GM19099 (cell line): ENCODE data around the gene OSBPL6.

ENCODE experiments used
- POLR2A ChIP-seq: IDR thresholded peaks from 3 replicates; pipeline ENCODE4 v1.6.1; 2011; ENCODE audit warnings: low read depth; ENCODE audit not compliant: insufficient read length; ENCODE audit errors: extremely low read depth

Gene OSBPL6

DNA sequence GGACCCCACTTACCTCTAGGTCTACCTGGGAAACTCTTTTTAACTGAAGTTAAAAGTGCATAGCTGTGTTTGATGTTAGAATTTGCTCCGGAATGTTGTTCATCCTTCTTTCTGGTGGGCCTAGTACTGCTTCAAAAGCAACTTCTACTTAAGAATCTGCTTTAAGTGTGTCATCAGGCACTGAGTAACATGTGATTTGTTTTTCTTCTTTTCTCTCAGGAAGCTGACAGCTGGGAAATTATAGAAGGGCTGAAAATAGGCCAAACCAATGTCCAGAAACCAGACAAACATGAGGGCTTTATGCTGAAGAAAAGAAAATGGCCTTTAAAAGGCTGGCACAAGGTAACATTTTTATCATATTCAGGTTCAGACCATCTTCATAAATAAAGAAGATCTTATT is 133.7 kb downstream of the OSBPL6 start:
- no peak for TF ChIP-seq POLR2A

DNA sequence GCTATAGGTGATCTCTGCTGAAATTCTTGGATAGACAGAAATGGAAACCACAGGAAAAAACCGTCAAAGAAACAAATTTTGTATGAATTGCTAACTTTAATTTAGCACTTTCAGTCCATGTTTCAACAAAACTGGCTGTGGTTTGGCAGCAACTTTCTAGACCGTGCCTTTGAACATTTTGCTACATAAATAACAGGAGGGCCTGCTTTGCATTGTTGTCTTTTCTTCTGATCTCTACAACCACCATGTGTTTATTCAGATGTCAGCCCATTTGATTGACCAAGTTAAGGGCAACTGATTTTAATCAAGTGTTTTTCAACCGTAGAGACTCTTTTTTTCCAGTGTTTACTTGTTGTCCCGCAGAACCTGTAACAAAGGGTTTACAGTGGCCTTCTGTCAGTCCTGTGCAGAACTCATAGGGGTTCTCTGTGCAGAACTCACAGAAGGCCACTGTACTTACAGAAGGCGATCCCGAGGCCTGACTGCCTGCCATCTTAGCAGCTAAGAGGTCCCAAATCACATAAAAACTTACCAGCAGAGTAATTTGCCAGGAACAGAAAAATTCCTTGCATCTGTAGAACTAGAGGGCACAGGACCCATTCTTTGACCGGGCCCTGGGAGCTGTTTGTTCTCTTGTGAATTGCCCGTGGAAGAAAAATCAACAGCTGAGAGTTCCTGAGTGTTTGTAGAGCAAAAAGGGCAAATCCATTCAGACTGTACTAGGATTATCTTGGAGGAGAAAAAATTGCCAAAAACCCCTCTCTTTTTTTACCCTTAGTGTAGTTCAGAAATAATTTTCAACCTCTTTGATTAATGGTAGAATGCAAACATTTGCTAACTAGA is 136.1 kb downstream of the OSBPL6 start:
- no peak for TF ChIP-seq POLR2A

DNA sequence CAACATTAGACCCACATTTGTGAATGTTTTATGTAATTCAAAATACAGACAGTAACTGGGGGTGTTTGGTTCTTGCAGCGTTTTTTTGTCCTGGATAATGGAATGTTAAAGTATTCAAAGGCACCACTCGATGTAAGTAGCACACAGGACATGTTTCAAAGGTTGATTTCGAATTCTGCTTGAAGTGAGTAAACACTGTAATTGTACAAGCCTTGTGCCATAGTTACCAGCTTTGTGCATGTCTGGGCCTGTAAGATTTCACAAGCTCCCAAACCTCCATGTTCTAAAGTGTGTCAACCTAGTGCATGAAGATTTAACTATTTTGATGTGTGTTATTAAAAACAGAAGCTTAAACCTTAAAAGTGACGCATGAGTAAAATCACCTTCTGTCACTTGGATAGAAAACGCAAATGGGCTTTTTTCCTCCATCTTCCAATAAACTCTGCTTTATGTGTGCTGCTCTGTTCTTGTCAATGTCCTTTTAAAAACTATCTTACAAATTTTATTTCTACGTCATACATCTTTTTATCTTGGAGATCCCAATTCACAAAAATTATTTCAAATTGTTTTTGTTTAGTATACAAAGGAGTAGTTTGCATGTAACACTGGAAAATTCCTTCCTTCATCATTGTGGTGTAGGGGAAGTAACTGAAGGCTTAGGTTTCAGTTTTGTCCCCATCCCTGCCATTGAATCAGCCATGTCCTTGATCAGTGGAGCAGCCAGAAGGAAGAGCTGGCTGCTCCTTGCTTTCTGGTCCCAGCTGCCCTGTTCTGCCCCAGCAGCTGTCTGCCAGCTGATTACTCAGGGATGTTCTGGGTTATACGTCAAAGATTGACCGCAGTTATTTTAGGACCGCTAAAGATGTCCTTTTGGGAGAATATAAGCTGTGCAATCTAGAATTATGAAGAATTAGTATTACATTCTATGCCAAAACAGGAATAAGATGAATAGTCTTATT is 137.4 kb downstream of the OSBPL6 start:
- TF ChIP-seq POLR2A = no peak

DNA sequence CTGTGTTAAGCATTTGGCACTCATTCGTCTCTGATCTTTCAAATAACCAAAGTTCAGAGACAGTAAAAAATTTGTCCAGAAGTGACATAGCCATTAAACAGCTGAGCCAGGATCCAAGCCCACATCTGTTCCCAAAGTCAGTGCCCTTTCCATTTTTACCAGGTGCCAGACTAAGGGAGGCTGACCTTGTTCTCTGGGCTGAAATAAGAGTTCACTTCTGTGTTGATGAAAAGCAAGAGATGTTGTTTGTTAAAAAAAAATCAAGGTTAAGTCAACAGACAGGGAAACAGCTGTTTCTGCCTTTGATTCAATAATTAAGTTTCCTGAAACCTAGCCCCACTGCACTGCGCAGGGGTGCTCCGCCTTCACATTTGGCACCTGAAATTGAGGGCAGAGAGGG is 139.5 kb downstream of the OSBPL6 start:
- TF ChIP-seq POLR2A = no peak

DNA sequence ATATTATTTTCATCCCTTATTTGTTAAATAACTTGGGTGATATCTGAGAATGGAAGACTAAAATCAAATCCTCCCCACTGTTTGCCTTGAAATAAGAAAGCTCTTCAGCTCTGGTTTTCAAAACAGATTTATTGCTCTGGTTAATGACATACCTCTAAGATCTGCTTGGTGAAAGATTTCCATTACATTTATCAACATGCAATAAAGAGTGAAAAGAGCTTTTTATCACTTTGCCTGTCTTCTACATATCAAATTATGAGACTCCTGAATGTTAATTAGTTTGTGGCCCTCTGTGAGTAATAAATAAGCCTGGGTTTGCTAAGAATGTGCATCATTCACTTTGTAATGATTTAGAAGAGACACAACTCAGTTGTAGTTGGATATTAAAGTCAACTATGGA is 140.9 kb downstream of the OSBPL6 start:
- TF ChIP-seq POLR2A = no peak

DNA sequence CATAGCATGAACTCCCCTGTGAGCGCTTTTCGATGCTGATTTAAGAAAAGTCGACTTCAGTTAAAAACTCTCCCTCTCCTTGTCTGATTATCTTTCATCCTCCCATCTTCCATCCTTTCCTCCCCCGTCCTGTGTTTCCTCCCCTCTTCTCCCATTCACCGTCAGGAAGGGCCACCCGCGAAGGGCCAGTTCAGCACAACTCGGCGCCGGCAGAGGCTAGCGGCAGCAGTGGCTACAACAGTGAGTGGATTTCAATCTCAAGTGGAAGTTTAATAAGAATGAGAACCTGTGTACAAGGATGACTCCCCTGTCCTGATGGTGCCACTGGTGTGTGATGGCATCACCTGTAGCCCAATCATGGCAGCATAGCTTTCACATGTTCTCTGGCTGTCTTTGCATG is 149.8 kb downstream of the OSBPL6 start:
- TF ChIP-seq POLR2A = no peak

DNA sequence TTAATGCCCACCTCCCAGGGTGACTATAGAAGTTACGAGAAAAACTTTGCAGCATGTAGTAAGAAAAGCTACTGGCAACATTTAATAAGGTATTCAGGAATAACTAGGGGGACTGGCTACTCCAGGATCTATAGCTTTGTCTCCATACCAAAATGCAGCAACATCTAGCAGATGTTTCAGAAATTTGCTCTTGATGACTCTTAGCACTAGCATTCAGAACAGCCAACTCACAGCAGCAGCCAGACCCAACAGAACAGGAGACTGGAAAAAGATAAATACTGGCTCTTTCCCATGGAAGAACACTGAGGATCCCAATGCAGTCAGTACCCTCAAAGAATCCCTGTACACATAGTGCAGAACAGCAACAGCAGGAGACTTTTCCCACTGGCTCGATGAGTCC is 151.6 kb downstream of the OSBPL6 start:
- TF ChIP-seq POLR2A = no peak

DNA sequence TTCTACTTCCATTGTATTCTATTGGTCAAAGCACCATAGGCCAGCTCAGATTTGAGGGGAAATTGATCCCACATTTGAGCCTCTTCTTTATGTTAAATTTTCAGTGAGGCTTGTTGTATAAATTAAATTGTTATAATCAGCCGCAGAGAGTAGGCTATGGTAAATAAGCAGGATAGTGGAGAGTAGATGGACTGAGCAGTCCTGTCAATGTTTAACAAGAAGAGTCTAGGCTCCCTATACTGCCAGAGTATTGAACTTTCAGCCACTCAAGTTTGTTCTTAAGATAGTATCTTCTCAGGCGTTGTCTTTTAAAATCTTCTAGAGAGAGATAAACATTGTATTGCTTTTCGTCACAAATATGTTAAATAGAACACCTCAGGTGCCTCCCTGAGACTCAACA is 155.7 kb downstream of the OSBPL6 start:
- TF ChIP-seq POLR2A = no peak

DNA sequence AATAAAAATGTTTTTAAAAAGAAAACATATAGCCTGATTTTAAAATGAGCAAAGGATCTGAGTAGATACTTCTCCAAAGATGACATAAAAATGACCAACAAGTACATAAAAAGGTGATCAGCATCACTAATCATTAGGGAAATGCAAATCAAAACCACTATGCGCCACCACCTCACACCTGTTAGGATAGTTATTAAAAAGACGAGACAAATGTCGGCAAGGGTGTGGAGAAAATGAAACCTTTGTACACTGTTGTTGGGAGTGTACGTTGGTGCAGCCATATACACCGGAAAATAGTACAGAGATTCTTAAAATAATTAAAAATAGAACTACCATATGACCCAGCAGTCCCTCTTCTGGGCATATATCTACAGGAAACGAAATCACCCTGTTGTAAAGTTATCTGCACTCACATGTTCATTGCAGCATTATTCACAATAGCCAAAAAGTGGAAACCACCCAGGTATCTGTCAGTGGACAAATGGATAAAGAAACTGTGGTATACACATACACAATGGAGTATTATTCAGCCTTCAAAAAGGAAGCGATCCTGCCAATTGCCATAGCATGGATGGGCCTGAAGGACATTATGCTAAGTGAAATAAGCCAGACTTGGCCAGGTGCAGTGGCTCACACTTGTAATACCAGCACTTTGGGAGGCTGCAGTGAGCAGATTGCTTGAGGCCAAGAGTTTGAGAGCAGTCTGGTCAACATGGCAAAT is 165.0 kb downstream of the OSBPL6 start:
- no peak for TF ChIP-seq POLR2A

DNA sequence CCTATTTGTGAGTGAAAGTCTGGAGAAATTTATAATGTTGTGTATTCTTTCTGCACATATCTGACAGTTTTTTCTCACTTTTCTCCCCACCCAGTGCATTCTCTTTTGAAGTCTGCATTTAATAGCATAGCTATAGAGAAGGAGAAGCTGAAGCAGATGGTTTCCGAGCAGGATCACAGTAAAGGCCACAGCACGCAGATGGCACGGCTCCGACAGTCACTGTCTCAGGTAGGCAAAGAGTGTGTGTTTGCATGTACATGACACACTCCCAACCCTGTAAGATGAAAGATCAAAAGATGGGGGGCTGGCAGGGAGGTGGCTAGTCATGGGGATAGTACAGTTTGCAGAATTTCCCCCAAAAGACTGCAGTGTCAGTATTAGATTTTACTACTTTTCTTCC is 167.3 kb downstream of the OSBPL6 start:
- no peak for TF ChIP-seq POLR2A

DNA sequence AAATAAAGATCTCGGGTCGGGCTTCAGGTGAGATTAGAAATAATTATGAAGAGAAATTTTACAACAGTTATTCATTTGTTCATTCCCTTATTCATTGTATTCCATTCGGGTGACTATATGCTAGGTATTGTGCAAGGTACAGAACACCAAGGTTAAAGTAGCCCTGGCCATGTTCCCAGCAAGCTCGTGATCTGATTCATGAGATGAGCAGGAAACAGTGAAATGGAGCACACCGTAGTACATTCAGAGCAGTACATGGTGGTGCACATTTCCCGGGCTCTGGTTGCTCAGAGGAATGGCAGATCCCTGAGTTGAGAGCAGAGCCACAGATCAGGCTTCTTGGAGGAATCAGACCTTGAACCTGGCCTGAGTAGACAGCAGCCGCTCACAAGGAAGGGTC is 168.9 kb downstream of the OSBPL6 start:
- no peak for TF ChIP-seq POLR2A

DNA sequence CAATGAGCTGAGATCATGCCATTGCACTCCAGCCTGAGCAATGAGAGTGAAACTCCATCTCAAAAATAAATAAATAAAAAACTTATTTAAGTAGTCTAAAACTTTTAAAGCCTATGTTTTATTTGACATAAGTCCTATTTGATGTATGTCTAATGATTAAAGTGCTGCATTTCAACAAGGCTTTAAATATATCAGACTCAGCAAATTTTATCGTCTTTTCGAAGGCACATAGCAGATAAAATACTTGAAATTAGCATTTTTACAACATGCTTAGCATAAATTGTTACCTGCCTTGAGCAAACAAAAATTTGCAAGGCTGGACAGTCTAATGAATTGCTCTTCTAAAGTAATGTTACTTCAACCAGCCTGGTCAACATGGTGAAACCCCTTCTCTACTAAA is 170.8 kb downstream of the OSBPL6 start:
- no peak for TF ChIP-seq POLR2A

DNA sequence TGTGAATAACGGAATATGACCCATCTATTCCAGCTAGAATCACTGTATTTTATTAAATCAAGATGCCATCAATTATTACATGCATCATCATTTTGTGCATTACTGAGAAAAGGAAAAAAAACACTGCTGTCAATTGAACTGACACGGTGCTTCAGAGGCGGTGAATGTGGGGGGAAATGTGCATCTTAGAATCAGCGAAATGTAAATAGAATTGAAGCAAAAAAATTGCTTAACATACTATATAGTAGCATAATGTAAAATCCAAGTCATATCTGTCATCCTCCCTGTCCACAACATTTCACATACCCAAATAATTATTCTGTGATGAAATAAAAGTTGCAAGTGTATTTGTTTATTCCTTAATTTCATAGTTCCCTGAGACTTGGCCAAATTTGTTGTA is 172.1 kb downstream of the OSBPL6 start:
- no peak for TF ChIP-seq POLR2A

DNA sequence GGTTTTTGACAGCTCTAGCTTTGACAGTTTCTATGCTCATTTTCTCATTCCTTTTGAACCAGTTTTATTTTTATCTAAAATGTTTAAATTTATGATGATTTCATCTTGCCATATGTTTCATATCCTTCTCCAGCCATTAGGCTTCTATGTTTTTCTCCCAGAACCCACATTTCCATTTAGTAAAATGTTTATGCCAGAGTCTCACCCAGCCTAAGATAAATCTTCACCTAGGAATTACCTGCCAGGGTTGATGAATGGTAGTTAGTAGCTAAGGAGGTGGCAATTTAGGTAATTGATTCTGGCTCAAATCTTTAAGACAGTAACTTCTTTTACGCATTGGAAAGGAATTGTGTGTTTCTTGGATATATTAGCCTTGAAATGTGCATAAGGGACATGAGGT is 173.0 kb downstream of the OSBPL6 start:
- TF ChIP-seq POLR2A = no peak

DNA sequence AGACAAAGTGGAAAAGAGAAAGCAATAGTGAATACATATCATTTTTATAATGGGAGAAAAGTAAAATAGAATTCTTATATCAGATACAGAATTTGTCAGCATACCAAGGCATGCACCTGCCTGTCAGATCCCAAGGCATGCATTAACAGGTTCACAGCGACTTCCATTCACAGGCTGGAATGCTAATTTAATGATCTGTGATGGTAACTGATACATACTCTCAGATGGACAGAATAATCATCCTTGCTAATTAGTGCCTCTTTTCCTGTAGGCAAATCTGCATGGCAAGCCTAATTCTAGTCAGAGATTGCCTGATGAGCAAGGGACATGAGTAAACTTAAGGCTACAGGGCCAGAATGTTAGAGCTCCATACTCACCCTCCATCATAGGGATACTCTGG is 180.6 kb downstream of the OSBPL6 start:
- no peak for TF ChIP-seq POLR2A
